Kidney (tissue), 14 donors: Measurements from ENCODE around the gene DNAJC5G. TPM values are rescaled to one million over a fixed set of nuclear protein-coding genes. Genes with fewer than 3 reads are reported as not detected.
"Not testable (repeated sequence)": the region's sequence is repeated elsewhere in the genome, so short reads cannot be mapped to it uniquely, and the experiment has no call there.

Experiments
- DNase-seq, 5 donors: peaks; one replicate each; pipeline ENCODE4 v3.0.0-alpha.2; 2013 to 2020
- FAIRE-seq: peaks from 2 replicates; lab custom pipeline; 2012; peaks lifted over from hg19 to GRCh38; lab: Jason Lieb, UNC
- H3K27ac ChIP-seq, 2 donors: one replicate each; pipeline ENCODE4 v1.7.0; 2013; ENCODE audit warnings: low read depth in 2 of 2, low read length in 2 of 2, inconsistent platforms in 1 of 2
- H3K27me3 ChIP-seq: one replicate; pipeline ENCODE4 v1.7.1; 2013; ENCODE audit warnings: low read length, inconsistent platforms; ENCODE audit not compliant: control insufficient read depth, insufficient read depth
- H3K36me3 ChIP-seq, 3 donors: one replicate each; pipeline versions ENCODE4 v1.7.0 to v1.7.1; 2013; ENCODE audit warnings: low read length in 3 of 3, control low read depth in 1 of 3, inconsistent platforms in 1 of 3; ENCODE audit not compliant: insufficient read depth in 3 of 3, control insufficient read depth in 2 of 3
- H3K4me1 ChIP-seq, 3 donors: one replicate each; pipeline versions ENCODE4 v1.7.0 to v1.7.1; 2013; ENCODE audit warnings: low read length in 3 of 3, inconsistent platforms in 1 of 3, low read depth in 1 of 3; ENCODE audit not compliant: control insufficient read depth in 2 of 3, insufficient read depth in 2 of 3
- H3K4me3 ChIP-seq, 3 donors: one replicate each; pipeline versions ENCODE4 v1.7.0 to v1.8.1; 2013; ENCODE audit warnings: low read length in 3 of 3, control low read depth in 1 of 3, inconsistent platforms in 1 of 3
- H3K9ac ChIP-seq, 3 donors: one replicate each; pipeline versions ENCODE4 v1.7.0 to v1.7.1; 2013; ENCODE audit warnings: low read length in 3 of 3, control low read depth in 1 of 3, inconsistent platforms in 1 of 3
- H3K9me3 ChIP-seq, 3 donors: one replicate each; pipeline versions ENCODE4 v1.7.0 to v1.7.1; 2013; ENCODE audit warnings: low read length in 3 of 3, control low read depth in 1 of 3, inconsistent platforms in 1 of 3; ENCODE audit not compliant: control insufficient read depth in 2 of 3, insufficient read depth in 1 of 3
- intact Hi-C: fragments of 100-400 bp; cut with DNase I; formaldehyde crosslinking; loops from one replicate; pipeline ENCODE4 v1.11.1; 2022
- polyA plus RNA-seq: library from polyadenylated mRNA; stranded (reverse); fragments of 350-450 nt; fragmentation: Illumina TruSeq; extraction: RNeasy Lipid Tissue Mini Kit (QIAGEN cat#74804); gene quantifications from one replicate; pipeline ENCODE4 v1.2.3, GENCODE V29; 2014; ENCODE audit warnings: low read depth, low replicate concordance; ENCODE audit not compliant: insufficient read depth
- total RNA-seq: library from RNA; stranded (reverse); fragmentation: NEBNext Ultra II Directional; extraction: Animal tissue kit (Norgen Biotek cat#: 25700); gene quantifications from one replicate; pipeline ENCODE4 v1.2.1, GENCODE V29; 2021
- TF ChIP-seq, protein P1 (sequence below): IDR thresholded peaks from 3 replicates; pipeline ENCODE4 v1.5.1; 2012; ENCODE audit warnings: mild to moderate bottlenecking, moderate library complexity, borderline replicate concordance; ENCODE audit not compliant: insufficient read depth; ENCODE audit errors: extremely low read depth
- donor health status: control.
- donor health status: control.
- donor health status: control.
- donor health status: control.
- donor health status: control.
- donor health status: DM: yes; HTN: yes; CAD: no.
- donor health status: Normal renal cell carcinoma (clear cell type).

Gene DNAJC5G
- total and polyA plus RNA-seq, 2 donors from 2014 or later = not detected

DNA sequence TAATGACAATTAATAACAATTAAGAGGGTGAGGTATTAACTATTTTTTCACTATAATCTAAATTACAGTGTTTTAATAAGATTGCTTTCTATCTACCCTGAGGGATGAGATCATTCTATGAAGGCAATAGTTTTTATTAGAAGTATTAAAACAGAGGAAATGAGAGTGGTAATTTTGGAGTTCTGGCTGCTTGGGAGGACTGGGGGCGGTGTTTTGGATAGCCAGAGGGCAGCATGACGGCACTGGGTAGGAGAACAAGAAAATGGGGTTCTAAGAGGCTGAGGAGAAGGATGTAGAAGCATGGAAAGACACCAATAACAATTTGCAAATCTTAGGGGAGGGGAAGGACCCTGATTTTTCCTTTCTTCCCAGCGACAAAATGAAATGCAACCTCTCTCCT lies 5.1 kb upstream of the DNAJC5G start:
- TF ChIP-seq, protein P1, sequence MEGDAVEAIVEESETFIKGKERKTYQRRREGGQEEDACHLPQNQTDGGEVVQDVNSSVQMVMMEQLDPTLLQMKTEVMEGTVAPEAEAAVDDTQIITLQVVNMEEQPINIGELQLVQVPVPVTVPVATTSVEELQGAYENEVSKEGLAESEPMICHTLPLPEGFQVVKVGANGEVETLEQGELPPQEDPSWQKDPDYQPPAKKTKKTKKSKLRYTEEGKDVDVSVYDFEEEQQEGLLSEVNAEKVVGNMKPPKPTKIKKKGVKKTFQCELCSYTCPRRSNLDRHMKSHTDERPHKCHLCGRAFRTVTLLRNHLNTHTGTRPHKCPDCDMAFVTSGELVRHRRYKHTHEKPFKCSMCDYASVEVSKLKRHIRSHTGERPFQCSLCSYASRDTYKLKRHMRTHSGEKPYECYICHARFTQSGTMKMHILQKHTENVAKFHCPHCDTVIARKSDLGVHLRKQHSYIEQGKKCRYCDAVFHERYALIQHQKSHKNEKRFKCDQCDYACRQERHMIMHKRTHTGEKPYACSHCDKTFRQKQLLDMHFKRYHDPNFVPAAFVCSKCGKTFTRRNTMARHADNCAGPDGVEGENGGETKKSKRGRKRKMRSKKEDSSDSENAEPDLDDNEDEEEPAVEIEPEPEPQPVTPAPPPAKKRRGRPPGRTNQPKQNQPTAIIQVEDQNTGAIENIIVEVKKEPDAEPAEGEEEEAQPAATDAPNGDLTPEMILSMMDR = no peak
- H3K27ac ChIP-seq = no peak overlapping the region
- H3K27me3 ChIP-seq = peaks cover 9% of the 10 kb centered on the region
- FAIRE-seq (no peak), DNase-seq (no peak)
- H3K36me3 ChIP-seq = no peaks in the 10 kb centered on the region
- H3K4me1 ChIP-seq = no peaks in the 10 kb centered on the region
- no peak overlapping the region for H3K4me3 ChIP-seq
- intact Hi-C loops = loop anchor here (10.0 kb wide), 1 partner anchor 325 kb away; no protein-coding TSS in a partner anchor
- no peaks in the 10 kb centered on the region for H3K9me3 ChIP-seq
- H3K9ac ChIP-seq = no peak overlapping the region

DNA sequence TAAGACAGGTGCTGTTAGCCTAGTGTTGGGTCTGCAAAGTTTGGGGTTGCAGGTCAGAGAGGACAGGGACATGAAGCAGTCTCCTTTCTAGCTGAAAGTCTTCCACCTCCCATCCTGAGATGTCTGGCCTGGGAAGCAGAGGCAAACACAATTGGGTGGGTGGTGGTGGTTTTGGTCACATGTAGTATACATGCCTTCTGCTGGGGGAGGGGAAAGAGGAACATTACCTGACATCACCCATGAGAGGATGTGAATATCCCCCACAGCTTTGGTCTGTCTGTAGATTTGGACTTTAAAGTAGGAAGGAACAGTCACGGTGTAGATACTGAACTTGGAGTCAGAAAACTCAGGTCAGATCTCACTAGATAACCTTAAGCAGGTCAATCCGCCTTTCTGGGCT lies 4.6 kb upstream of the DNAJC5G start:
- Histone ChIP-seq H3K27ac (no peak overlapping the region), H3K4me3 (no peak overlapping the region), H3K9me3 (no peaks in the 10 kb centered on the region), H3K9ac (no peak overlapping the region), H3K4me1 (no peaks in the 10 kb centered on the region), H3K27me3 (peaks cover 3% of the 10 kb centered on the region), H3K36me3 (no peaks in the 10 kb centered on the region)
- DNase-seq (no peak), FAIRE-seq (no peak)
- intact Hi-C loops = loop anchor here (10.0 kb wide), 1 partner anchor 326 kb away; no protein-coding TSS in a partner anchor
- TF ChIP-seq, protein P1 = no peak

DNA sequence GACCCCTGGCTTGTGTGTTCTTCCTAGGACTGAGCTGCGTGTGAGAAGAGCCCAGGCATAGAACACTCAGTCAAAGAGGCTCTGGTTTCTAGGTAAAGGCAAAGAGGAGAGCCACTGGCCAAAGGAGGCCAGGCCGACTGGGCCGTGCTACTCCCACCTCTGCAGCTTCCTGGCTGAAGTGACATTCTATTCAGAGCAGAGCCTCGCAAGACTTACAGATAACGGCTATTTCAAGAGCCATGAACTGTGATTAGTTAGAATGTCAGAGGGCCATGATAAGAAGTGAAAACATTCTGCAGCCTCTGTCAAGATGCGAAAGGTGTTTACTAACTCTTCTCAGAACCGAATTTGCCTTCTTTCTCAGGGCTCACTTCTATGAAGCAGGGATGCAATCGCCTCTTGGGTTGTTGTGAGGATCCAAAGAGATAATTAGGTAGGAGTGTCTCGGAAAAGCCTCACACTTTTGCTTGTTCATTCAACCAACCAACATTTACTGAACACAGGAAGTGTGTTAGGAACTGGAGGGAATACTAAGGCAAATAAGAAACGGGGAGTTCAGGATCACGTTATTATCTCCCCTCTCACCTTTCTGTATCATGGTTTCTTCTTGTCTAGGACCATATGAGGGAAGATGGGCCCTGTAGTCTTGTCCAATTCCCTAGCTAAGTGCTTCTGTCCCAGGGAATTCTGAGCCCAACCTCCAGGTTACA lies 3.4 kb upstream of the DNAJC5G start:
- no peak for FAIRE-seq
- Histone ChIP-seq H3K9me3 (no peaks in the 10 kb centered on the region), H3K27ac (no peak overlapping the region)

DNA sequence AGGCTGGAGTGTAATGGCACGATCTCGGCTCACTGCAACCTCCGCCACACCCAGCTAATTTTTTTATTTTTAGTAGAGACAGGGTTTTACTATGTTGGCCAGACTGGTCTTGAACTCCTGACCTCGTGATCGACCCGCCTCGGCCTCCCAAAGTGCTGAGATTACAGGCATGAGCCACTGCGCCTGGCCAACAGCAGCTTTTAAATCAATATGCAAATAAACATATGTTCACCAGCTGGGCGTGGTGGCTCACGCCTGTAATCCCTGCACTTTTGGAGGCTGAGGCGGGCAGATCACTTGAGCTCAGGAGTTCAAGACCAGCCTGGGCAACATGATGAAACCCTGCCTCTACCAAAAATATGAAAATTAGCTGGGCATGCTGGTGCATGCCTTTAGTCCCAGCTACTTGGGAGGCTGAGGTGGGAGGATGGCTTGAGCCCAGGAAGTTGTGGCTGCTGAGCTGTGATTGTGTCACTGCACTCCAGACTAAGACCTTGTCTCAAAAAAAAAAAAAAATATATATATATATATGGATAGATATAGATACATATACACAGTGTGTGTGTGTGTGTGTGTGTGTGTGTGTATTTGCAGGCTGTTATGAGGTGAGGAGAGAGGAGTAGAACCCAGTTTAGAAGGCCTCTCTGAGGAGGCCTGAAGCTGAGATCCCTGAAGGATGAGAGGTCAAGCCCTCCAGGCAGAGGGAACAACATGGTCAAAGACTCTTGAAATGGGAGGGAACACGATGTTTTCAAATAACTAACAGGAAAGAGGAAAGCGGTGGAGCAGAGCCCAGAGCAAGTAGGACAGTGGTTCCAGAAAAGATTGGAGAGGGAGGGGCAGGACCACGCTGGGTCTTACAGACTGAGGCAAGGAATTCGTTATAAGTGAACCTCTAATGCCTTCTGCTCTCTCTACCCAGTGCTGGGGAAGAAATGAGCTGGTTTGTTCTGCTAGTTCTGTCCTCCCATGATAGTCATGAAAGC lies 2.4 kb upstream of the DNAJC5G start:
- intact Hi-C loops = loop anchor here (10.0 kb wide), 1 partner anchor 328 kb away; no protein-coding TSS in a partner anchor
- not testable (repeated sequence) for FAIRE-seq, H3K27me3 ChIP-seq, H3K4me3 ChIP-seq, H3K9me3 ChIP-seq, H3K4me1 ChIP-seq, H3K36me3 ChIP-seq, DNase-seq, H3K27ac ChIP-seq, H3K9ac ChIP-seq

More for the DNA sequence above, 3.4 kb upstream of the DNAJC5G start:
- TF ChIP-seq, protein P1 = no peak
- H3K9ac ChIP-seq = no peak overlapping the region
- H3K4me1 ChIP-seq = no peaks in the 10 kb centered on the region
- H3K36me3 ChIP-seq = no peaks in the 10 kb centered on the region
- no peak for DNase-seq
- H3K27me3 ChIP-seq = peaks cover 2% of the 10 kb centered on the region
- no peak overlapping the region for H3K4me3 ChIP-seq
- intact Hi-C loops = loop anchor here (10.0 kb wide), 1 partner anchor 327 kb away; no protein-coding TSS in a partner anchor
